SK-N-DZ (cell line): ENCODE results near the gene LONP1.
"Not testable (repeated sequence)": the region's sequence is repeated elsewhere in the genome, so short reads cannot be mapped to it uniquely, and the experiment has no call there.

Source experiments
- DNase-seq: peaks from one replicate; pipeline ENCODE4 v3.0.0-alpha.2; 2015; ENCODE audit warnings: low spot score

The LONP1 gene

GRCh38 chr19:5694167-5694955 lies 25.6 kb downstream of the LONP1 start:
- DNase-seq, result no peak

DNA sequence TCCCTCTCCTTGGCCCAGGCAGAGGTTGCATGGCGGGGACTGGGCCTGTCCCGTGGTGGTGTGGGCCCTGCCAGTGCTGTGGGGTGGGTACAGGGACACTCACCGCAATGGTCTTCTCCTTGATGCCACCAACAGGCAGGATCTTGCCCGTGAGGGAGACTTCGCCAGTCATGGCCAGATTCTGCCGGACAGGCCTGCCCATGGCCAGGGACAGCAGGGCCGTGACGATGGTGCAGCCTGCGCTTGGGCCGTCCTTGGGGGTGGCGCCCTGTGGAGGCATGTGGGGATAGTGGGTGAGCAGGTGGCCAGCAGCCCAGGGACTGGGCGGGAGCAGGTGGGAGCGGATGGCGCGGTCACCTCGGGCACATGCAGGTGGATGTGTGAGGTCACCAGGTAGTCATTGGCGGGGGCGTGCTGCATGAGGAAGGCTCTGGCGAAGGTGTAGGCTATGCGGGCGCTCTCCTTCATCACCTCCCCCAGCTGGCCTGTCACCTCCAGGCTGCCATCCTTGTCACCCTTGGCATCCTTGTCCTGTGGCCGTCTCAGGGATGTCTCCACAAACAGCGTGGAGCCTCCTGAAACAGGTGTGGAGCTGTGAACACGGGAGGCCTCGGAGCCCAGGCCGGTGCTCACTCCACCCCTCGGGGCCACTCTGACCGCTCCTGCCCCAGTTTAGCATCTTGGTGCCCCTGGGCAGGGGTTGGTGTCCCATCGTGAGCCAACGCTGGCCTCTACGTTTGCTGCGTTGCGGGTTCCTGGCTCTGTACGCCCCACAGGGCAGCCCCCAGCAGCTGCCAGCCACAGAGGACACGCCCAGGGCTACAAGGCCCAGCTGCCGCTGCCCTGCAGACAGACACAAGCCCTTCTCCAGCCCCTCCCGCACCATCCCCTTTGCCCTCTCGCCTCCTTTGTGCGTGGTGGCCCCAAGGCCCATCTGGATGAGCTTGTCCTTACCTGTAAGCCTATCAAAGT lies 26.5 kb downstream of the LONP1 start:
- DNase-seq, result no peak

DNA sequence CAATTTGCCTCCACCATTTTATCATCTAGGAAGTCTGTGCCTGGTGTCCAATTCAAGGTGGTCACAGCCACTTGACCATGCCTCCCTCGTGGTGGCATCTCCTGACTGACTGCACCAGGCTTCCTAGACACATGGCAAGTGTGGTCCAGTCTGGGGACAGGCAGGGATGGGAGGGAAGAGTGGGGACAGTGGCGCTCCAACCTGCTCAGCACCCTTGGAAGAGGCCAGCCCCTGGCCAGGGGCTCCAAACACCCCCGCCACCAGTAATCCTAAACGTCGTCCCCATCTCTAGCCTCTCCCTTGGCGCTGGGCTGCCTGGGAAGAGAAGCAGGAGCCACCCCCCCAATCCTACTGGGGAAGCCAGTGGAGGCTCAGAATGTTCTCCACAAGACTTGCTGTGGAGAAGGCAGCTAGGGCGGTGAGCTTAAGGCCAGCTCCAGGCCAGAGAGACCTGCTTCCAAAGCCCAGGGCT lies 27.2 kb downstream of the LONP1 start:
- DNase-seq, result no peak

GRCh38 chr19:5691822-5692722 lies 27.9 kb downstream of the LONP1 start:
- no peak for DNase-seq

GRCh38 chr19:5690955-5691821 lies 28.8 kb downstream of the LONP1 start:
- no peak for DNase-seq

GRCh38 chr19:5690125-5690954 lies 29.6 kb downstream of the LONP1 start, which contains the start of gene RPL36:
RPL36 (plus strand) TSS chr19:5690295; CDS start chr19:5690508, 213 bp downstream.
- peak; percentile 93 for DNase-seq

DNA sequence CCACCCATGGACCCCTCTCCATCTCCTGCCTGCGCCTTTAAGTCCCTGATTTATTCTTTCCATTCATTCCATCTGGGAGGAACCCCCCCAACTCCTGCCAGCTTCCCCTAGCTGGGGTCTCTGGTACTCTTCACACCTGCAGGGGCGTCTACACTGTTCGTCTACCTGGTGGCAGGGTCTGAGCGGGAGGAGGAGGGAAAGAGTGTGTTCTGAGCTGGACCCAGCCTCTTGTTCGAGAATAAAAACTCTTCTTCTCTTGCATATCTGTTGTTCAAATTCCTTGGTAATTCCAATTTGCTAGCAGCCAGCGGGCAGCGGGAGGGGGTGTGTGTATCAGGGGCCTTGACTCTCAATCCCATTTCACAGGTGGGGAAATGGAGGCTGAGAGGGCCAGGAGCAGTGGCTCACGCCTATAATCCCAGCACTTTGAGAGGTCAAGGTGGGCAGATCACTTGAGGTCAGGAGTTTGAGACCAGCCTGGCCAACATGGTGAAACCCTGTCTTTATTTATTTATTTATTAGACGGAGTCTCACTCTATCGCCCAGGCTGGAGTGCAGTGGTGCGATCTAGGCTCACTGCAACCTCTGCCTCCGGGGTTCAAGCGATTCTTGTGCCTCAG lies 31.6 kb downstream of the LONP1 start:
- DNase-seq, result not testable (repeated sequence)

DNA sequence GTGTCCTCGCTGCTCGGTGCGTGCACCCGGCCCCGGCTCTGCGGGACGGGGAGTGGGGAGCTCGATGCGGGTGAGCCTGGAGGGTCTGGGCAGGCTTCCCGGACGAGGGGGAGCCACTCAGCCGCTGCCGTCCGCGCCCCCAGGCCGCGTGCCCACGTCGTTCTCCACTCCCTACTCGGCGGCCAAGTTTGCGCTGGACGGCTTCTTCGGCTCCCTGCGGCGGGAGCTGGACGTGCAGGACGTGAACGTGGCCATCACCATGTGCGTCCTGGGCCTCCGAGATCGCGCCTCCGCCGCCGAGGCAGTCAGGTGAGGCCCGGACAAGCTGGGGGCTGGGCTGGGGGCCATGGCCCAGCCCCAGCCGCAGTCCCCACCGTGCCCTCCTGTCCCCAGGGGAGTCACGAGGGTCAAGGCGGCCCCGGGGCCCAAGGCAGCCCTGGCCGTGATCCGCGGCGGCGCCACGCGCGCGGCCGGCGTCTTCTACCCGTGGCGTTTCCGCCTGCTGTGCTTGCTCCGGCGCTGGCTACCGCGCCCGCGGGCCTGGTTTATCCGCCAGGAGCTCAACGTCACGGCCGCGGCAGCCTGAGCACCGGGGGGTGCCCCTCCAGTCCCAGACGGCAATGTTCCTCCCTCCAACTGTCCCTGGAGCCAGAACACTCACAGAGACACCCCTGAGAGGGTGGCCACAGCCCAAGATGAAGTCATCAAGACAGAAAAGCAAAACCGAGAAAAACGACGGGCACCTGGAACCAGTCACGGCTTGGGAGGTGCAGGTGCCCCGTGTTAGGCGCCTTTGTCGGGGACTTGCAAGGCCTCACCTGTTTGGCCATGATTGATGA lies 32.4 kb downstream of the LONP1 start:
- DNase-seq, result no peak

- no peak for DNase-seq
These were observed 33.1 kb downstream of the LONP1 start for GRCh38 chr19:5686647-5687359.

- DNase-seq, result no peak
These were observed 33.7 kb downstream of the LONP1 start for GRCh38 chr19:5686326-5686646.

DNA sequence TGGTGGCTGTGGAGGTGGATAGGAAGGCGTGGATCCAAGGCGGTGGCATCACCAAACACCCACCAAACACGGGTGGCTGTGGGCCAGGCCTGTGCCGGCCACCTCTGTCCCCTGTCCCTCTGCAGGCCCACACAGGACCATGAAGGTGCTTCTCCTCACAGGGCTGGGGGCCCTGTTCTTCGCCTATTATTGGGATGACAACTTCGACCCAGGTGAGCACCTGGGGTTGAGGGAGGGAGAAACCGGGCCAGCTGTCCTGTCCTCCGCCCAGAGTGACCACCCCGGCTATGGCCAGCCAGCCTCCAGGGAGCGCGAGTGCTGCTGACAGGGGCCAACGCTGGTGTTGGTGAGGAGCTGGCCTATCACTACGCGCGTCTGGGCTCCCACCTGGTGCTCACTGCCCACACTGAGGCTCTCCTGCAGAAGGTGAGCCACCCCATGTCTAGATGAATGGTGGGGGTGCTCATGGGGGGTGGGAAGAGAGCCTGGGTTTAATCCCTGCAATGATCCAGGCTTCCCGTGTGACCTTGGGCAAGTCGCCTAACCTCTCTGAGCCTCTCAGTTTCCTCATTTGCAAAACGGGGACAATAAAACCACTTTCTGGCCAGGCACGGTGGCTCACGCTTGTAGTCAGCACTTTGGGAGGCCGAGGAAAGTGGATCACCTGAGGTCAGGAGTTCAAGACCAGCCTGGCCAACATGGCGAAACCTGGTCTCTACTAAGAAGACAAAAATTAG lies 35.1 kb downstream of the LONP1 start:
- DNase-seq, result no peak

GRCh38 chr19:5683177-5683886 lies 36.6 kb downstream of the LONP1 start:
- no peak for DNase-seq

DNA sequence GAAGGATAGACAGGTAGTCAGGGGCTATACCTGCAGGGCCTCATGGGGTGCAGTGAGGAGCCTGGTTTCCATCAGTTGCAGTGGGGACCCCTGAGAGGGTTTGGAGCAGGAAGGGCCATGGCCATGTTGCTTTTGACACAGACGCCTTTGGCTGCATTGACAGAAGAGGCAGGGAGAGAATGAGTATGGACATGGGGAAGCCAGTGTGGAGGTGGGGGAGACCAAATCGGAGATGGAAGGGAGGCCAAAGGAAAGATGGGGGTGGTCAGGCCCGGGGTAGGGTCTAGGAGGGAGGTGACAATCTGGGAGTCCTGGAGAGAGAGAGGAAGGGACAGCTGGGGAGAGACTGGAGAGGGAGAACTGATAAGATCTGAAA lies 37.9 kb downstream of the LONP1 start:
- no peak for DNase-seq

DNA sequence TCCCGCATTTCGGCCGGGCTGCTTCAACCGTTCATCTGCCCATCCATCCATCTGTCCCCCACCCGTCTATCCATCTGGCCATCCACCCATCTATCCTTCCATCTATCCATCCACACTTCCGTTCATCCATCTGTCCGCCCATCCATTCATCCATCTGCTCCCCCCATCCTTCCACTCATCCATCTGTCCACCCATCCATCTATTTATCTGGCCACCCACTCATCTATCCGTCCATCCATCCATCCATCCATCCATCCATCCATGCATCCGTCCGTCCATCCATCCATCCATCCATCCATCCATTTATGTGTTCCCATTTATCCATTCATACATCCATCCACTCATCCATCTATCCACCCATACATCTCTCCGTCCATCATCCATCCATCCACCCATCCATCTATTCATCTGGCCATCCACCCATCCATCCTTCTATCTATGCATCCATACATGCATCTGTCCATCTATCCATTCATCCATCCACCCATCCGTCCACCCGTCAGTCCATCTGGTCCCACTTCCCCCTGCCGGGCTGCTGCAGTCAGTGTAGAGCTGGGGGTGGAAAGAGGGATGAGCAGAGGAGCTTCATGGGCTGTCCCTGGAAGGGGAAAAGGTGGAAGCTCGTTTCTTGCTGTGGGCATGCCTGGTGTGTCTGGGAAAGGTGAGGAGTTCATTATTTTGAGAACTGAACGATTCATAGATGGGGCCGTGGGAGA lies 38.4 kb downstream of the LONP1 start:
- no peak for DNase-seq
